Gastroesophageal sphincter (tissue), 3 donors: ENCODE data around the gene ESR1.

ENCODE experiments used
- CTCF ChIP-seq, 4 experiments: fragments of 200-600 bp in 2 of 4; fragments of 450-650 bp in 2 of 4; sonication (generic) in 1 of 4; IDR thresholded peaks; one replicate each; pipeline ENCODE4 v1.5.1; 2017 to 2019; ENCODE audit warnings: antibody characterized with exemption in 4 of 4, mild to moderate bottlenecking in 2 of 4, moderate library complexity in 2 of 4
- POLR2A ChIP-seq, 2 donors: fragments of 450-650 bp; IDR thresholded peaks; one replicate each; pipeline ENCODE4 v1.6.1; 2017; ENCODE audit warnings: antibody characterized with exemption in 2 of 2, mild to moderate bottlenecking in 2 of 2, moderate library complexity in 1 of 2
- POLR2AphosphoS5 ChIP-seq: sonication (generic); formaldehyde crosslinking; IDR thresholded peaks from one replicate; pipeline ENCODE4 v1.6.1; 2017; ENCODE audit warnings: antibody characterized with exemption

GRCh38 chr6:151948002-151948743 lies 140.7 kb downstream of the ESR1 start:
- no peak for TF ChIP-seq CTCF (IDR thresholded peaks at IDR 0.05)
- TF ChIP-seq POLR2AphosphoS5, result no peak
- TF ChIP-seq POLR2A (IDR thresholded peaks at IDR 0.05), result no peak
